K562 (cell line): ENCODE data around the gene TAS2R8. TPM values are rescaled to one million over a fixed set of nuclear protein-coding genes. Genes with fewer than 3 reads are reported as not detected.

Experiments used
- ATAC-seq: fragments of 200-7000 bp; cut with Tn5 transposase; 3 replicates; pipeline ENCODE4 v1.9.1; 2020; ENCODE audit warnings: moderate library complexity
- BruUV-seq: library from RNA; stranded (reverse); fragments of 400-500 nt; replicated peaks from 2 replicates; lab custom pipeline; 2021; lab: Mats Ljungman, UMichigan
- CTCF ChIA-PET: fragments of 300-600 bp; formaldehyde crosslinking; extraction: SDS; loops from one replicate; lab custom pipeline; 2021; ENCODE audit warnings: low intra/inter-chr PET ratio; lab: Yijun Ruan, JAX
- POLR2A ChIA-PET: fragments of 300-600, 350-650 bp; sonication (Branson Sonifier 250); formaldehyde crosslinking; extraction: SDS; loops from one replicate; lab custom pipeline; 2021; ENCODE audit warnings: antibody characterized with exemption, inconsistent platforms; lab: Yijun Ruan, JAX
- DNase-seq, 4 experiments: peaks; one replicate each; pipeline versions ENCODE4 v3.0.0 to v3.0.0-alpha.2; 2011 to 2018; ENCODE audit warnings: low spot score in 3 of 4, mixed read lengths in 3 of 4; ENCODE audit errors: extremely low read depth in 1 of 4
- FAIRE-seq: peaks from 2 replicates; lab custom pipeline; 2011; peaks lifted over from hg19 to GRCh38; lab: Jason Lieb, UNC
- H2AFZ ChIP-seq: 2 replicates; pipeline ENCODE4 v1.6.0; 2011; ENCODE audit warnings: low read depth, low read length, control low read depth, inconsistent platforms
- H3K27ac ChIP-seq: fragments of 200-600 bp; 3 replicates; pipeline ENCODE4 v1.8.0; 2011; ENCODE audit warnings: low read depth, mild to moderate bottlenecking, control low read depth, inconsistent platforms, low read length, moderate library complexity, mixed read lengths; ENCODE audit errors: extremely low read depth
- H3K27me3 ChIP-seq, 2 experiments: fragments of 300-600 bp in 1 of 2; 2 replicates in 1 of 2; 3 replicates in 1 of 2; pipeline versions ENCODE4 v1.6.0 to v1.8.0; 2011; ENCODE audit warnings: inconsistent platforms in 2 of 2, low read length in 2 of 2, mild to moderate bottlenecking in 1 of 2, mixed read lengths in 1 of 2, moderate library complexity in 1 of 2; ENCODE audit not compliant: control insufficient read depth in 2 of 2, insufficient read depth in 2 of 2
- H3K36me3 ChIP-seq: fragments of 300-600 bp; 3 replicates; pipeline ENCODE4 v1.8.0; 2011; ENCODE audit warnings: mild to moderate bottlenecking, low read length, inconsistent platforms; ENCODE audit not compliant: control insufficient read depth, insufficient read depth
- H3K4me1 ChIP-seq, 2 experiments: fragments of 200-600 bp in 1 of 2; replicated peaks in 1 of 2; 2 replicates in 1 of 2; 3 replicates in 1 of 2; pipeline versions ENCODE4 v1.5.1 to v1.8.0; 2011; ENCODE audit warnings: inconsistent platforms in 2 of 2, low read length in 2 of 2, mild to moderate bottlenecking in 1 of 2, mixed read lengths in 1 of 2, moderate library complexity in 1 of 2; ENCODE audit not compliant: control insufficient read depth in 2 of 2, insufficient read depth in 2 of 2
- H3K4me2 ChIP-seq: 2 replicates; pipeline ENCODE4 v1.6.1; 2011; ENCODE audit warnings: low read length, control low read depth, inconsistent platforms, mixed read lengths; ENCODE audit not compliant: insufficient read depth
- H3K4me3 ChIP-seq: fragments of 200-600 bp; sonication (generic), shearing (Covaris generic); 2 replicates; pipeline ENCODE4 v1.5.1; 2016; ENCODE audit warnings: control low read depth, inconsistent platforms
- H3K79me2 ChIP-seq: fragments of 200-600 bp; 3 replicates; pipeline ENCODE4 v1.8.0; 2011; ENCODE audit warnings: low read length, inconsistent platforms; ENCODE audit not compliant: control insufficient read depth, insufficient read depth
- H3K9ac ChIP-seq, 2 experiments: 2 replicates each; pipeline versions ENCODE4 v1.6.0 to v1.6.1; 2011; ENCODE audit warnings: low read depth in 2 of 2, low read length in 2 of 2, control low read depth in 1 of 2, inconsistent platforms in 1 of 2, mild to moderate bottlenecking in 1 of 2, mixed read lengths in 1 of 2; ENCODE audit not compliant: insufficient read depth in 1 of 2
- H3K9me1 ChIP-seq: one replicate; pipeline ENCODE4 v1.6.0; 2011; ENCODE audit warnings: inconsistent platforms, mild to moderate bottlenecking, low read length, moderate library complexity; ENCODE audit not compliant: control insufficient read depth, insufficient read depth
- H3K9me3 ChIP-seq: replicated peaks from 2 replicates; pipeline ENCODE4 v1.5.1; 2011; ENCODE audit warnings: low read depth, low read length, inconsistent platforms; ENCODE audit not compliant: control insufficient read depth, insufficient read depth
- H4K20me1 ChIP-seq: replicated peaks from 2 replicates; pipeline ENCODE4 v1.6.1; 2011; ENCODE audit warnings: low read length, inconsistent platforms, mixed read lengths; ENCODE audit not compliant: control insufficient read depth, insufficient read depth
- BCL6 ChIP-seq: fragments of 250-450 bp; sonication (Bioruptor Pico); IDR thresholded peaks from 2 replicates; pipeline ENCODE4 v1.4.0; 2020
- DIDO1 ChIP-seq: fragments of 450-650 bp; IDR thresholded peaks from 2 replicates; pipeline ENCODE4 v1.6.1; 2016; ENCODE audit warnings: low read depth, missing biosample characterization, missing genetic modification characterization
- GABPB1 ChIP-seq: sonication (generic); formaldehyde crosslinking; IDR thresholded peaks from 2 replicates; pipeline ENCODE4 v1.8.0; 2022; ENCODE audit warnings: mild to moderate bottlenecking, missing genetic modification reagents
- ILF3 ChIP-seq: fragments of 450-650 bp; IDR thresholded peaks from 2 replicates; pipeline ENCODE4 v1.6.1; 2018; ENCODE audit warnings: antibody characterized with exemption, mild to moderate bottlenecking, moderate library complexity, borderline replicate concordance
- LARP7 ChIP-seq: fragments of 450-650 bp; IDR thresholded peaks from 2 replicates; pipeline ENCODE4 v1.6.1; 2016
- MCM7 ChIP-seq, 2 experiments: fragments of 450-650 bp; IDR thresholded peaks; 2 replicates each; pipeline ENCODE4 v1.6.1; 2016 to 2018
- PHF21A ChIP-seq: fragments of 450-650 bp; IDR thresholded peaks from 2 replicates; pipeline ENCODE4 v1.6.1; 2017; ENCODE audit warnings: low read depth, borderline replicate concordance
- RBM14 ChIP-seq: fragments of 200-400 bp; formaldehyde crosslinking; IDR thresholded peaks from 2 replicates; pipeline ENCODE4 v1.6.1; 2018; ENCODE audit warnings: low read depth, mild to moderate bottlenecking, low read length, moderate library complexity, borderline replicate concordance; ENCODE audit not compliant: insufficient read depth
- SMAD2 ChIP-seq: fragments of 150-350 bp; IDR thresholded peaks from 2 replicates; pipeline ENCODE4 v1.6.1; 2014; ENCODE audit warnings: low read depth, mild to moderate bottlenecking, low read length
- SMARCA4 ChIP-seq: fragments of 450-650 bp; IDR thresholded peaks from 2 replicates; pipeline ENCODE4 v1.6.1; 2016
- TAF15 ChIP-seq: fragments of 200-400 bp; formaldehyde crosslinking; IDR thresholded peaks from 2 replicates; pipeline ENCODE4 v1.6.1; 2017; ENCODE audit warnings: mild to moderate bottlenecking, low read depth, low read length, moderate library complexity
- TAF7 ChIP-seq: fragments of 450-650 bp; IDR thresholded peaks from 2 replicates; pipeline ENCODE4 v1.6.1; 2016; ENCODE audit warnings: missing genetic modification characterization, missing compliant biosample characterization
- ZNF253 ChIP-seq: fragments of 250-450 bp; sonication (Bioruptor Pico); conservative IDR thresholded peaks from 2 replicates; pipeline ENCODE4 v1.6.1; 2021; ENCODE audit warnings: mild to moderate bottlenecking
- whole genome bisulfite sequencing: fragments of 100-300 bp; shearing (Covaris generic); methylation state at CpG from one replicate; pipeline ENCODE4 v1.1.6; 2016; ENCODE audit warnings: low coverage, mixed read lengths; ENCODE audit not compliant: insufficient coverage; ENCODE audit errors: missing lambda C conversion rate; 5-methylcytosine and 5-hydroxymethylcytosine counted together
- in situ Hi-C: fragments of 300-500 bp; cut with MboI; formaldehyde crosslinking; loops from 4 replicates; pipeline ENCODE4 v1.15.0; 2018; ENCODE audit warnings: inconsistent platforms, mixed read lengths
- intact Hi-C: fragments of 100-400 bp; cut with micrococcal nuclease; formaldehyde crosslinking; loops from 2 replicates; pipeline ENCODE4 v1.14.2; 2022
- polyA plus RNA-seq, 8 experiments: library from polyadenylated mRNA; depleted of rRNA in 4 of 8; stranded (reverse) in 5 of 8; unstranded in 3 of 8; fragments of >200 nt; fragmentation: Nextera tagmentation in 2 of 8; fragmentation: Illumina TruSeq in 1 of 8; extraction: Ambion mirVana in 2 of 8; extraction: Trizol in 1 of 8; gene quantifications; 2 replicates each; pipeline versions ENCODE4 v1.2.1 to v1.2.3, GENCODE V29; 2011 to 2014; ENCODE audit warnings: inconsistent platforms in 1 of 8, missing spikeins in 1 of 8
- total RNA-seq, 7 experiments: library from RNA; depleted of rRNA in 6 of 7; stranded (reverse); fragments of >200 nt in 6 of 7; fragmentation: Illumina TruSeq in 2 of 7; extraction: Trizol in 2 of 7; gene quantifications; 2 replicates each; pipeline versions ENCODE4 v1.2.1 to v1.2.3, GENCODE V29; 2011 to 2021; ENCODE audit warnings: low replicate concordance in 1 of 7
- TF ChIP-seq, protein P1 (sequence below): sonication (generic); formaldehyde crosslinking; IDR thresholded peaks from 2 replicates; pipeline ENCODE4 v1.8.1; 2023; ENCODE audit warnings: missing genetic modification reagents, mild to moderate bottlenecking, borderline replicate concordance

The TAS2R8 gene
- total and polyA plus RNA-seq, 9 of the 15 experiments (the other 6 are each of a cell fraction or from before 2014, with no cell fraction given): not detected

DNA sequence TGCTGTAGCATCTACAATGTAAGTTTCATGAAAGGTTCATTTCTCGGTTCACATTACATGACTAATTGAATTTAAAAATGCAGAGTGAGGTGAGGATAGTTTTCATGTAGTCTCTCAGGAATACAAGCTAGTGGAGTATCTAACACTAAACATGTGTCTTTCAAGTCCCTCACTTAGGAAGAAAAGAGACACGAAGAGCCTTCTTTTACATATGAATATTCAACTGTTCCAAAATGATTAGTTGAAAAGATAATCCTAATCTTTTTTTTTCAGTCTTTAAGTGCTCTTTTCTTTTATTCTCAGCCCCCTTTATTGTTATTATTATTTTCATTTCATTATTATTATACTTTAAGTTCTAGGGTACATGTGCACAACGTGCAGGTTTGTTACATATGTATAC, 31.4 kb upstream of the TAS2R8 start:
- Histone ChIP-seq H3K4me3 (no peak overlapping the region), H3K79me2 (no peaks in the 10 kb centered on the region), H4K20me1 (no peaks in the 10 kb centered on the region), H3K27ac (no peak overlapping the region), H3K9me3 (no peaks in the 10 kb centered on the region), H3K36me3 (no peaks in the 10 kb centered on the region), H3K9me1 (no peaks in the 10 kb centered on the region), H3K9ac (no peak overlapping the region), H3K4me1 (no peaks in the 10 kb centered on the region), H3K27me3 (no peaks in the 10 kb centered on the region), H3K4me2 (no peak overlapping the region), H2AFZ (no peak overlapping the region)
- intact Hi-C loops (no loop called here), in situ Hi-C loops (no loop called here)
- TF ChIP-seq BCL6 (CRISPR knock-in tag) (no peak), MCM7 (IDR thresholded peaks at IDR 0.05) (no peak), SMAD2 (no peak), ILF3 (no peak), TAF7 (tag) (no peak), DIDO1 (tag) (no peak), LARP7 (no peak), RBM14 (no peak), TAF15 (no peak), PHF21A (no peak), GABPB1 (CRISPR knock-in tag) (no peak), SMARCA4 (no peak), ZNF253 (CRISPR knock-in tag) (no peak)
- TF ChIP-seq, protein P1, sequence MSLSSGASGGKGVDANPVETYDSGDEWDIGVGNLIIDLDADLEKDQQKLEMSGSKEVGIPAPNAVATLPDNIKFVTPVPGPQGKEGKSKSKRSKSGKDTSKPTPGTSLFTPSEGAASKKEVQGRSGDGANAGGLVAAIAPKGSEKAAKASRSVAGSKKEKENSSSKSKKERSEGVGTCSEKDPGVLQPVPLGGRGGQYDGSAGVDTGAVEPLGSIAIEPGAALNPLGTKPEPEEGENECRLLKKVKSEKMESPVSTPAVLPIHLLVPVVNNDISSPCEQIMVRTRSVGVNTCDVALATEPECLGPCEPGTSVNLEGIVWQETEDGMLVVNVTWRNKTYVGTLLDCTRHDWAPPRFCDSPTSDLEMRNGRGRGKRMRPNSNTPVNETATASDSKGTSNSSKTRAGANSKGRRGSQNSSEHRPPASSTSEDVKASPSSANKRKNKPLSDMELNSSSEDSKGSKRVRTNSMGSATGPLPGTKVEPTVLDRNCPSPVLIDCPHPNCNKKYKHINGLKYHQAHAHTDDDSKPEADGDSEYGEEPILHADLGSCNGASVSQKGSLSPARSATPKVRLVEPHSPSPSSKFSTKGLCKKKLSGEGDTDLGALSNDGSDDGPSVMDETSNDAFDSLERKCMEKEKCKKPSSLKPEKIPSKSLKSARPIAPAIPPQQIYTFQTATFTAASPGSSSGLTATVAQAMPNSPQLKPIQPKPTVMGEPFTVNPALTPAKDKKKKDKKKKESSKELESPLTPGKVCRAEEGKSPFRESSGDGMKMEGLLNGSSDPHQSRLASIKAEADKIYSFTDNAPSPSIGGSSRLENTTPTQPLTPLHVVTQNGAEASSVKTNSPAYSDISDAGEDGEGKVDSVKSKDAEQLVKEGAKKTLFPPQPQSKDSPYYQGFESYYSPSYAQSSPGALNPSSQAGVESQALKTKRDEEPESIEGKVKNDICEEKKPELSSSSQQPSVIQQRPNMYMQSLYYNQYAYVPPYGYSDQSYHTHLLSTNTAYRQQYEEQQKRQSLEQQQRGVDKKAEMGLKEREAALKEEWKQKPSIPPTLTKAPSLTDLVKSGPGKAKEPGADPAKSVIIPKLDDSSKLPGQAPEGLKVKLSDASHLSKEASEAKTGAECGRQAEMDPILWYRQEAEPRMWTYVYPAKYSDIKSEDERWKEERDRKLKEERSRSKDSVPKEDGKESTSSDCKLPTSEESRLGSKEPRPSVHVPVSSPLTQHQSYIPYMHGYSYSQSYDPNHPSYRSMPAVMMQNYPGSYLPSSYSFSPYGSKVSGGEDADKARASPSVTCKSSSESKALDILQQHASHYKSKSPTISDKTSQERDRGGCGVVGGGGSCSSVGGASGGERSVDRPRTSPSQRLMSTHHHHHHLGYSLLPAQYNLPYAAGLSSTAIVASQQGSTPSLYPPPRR: no peak
- no peak for DNase-seq
- WGBS: 2% methylated on average over 3 of the region's 3 CpGs
- CTCF ChIA-PET: no interaction called here
- FAIRE-seq: no peak
- POLR2A ChIA-PET: no interaction called here
- no TSS peak for BruUV-seq
- no peak for ATAC-seq
